Stimulated activated CD4-positive, alpha-beta T cell treated with anti-CD3 and anti-CD28 coated beads, Interleukin-12 subunit alpha, Interleukin-12 subunit beta, amount 100 ng/mL, for 4 hours (primary cell): ENCODE data around the gene SLC4A2.
"Not testable (repeated sequence)": the region's sequence is repeated elsewhere in the genome, so short reads cannot be mapped to it uniquely, and the experiment has no call there.

Experiments
- DNase-seq: peaks from one replicate; pipeline ENCODE4 v3.0.0-alpha.2; 2020

The SLC4A2 gene, protein sequence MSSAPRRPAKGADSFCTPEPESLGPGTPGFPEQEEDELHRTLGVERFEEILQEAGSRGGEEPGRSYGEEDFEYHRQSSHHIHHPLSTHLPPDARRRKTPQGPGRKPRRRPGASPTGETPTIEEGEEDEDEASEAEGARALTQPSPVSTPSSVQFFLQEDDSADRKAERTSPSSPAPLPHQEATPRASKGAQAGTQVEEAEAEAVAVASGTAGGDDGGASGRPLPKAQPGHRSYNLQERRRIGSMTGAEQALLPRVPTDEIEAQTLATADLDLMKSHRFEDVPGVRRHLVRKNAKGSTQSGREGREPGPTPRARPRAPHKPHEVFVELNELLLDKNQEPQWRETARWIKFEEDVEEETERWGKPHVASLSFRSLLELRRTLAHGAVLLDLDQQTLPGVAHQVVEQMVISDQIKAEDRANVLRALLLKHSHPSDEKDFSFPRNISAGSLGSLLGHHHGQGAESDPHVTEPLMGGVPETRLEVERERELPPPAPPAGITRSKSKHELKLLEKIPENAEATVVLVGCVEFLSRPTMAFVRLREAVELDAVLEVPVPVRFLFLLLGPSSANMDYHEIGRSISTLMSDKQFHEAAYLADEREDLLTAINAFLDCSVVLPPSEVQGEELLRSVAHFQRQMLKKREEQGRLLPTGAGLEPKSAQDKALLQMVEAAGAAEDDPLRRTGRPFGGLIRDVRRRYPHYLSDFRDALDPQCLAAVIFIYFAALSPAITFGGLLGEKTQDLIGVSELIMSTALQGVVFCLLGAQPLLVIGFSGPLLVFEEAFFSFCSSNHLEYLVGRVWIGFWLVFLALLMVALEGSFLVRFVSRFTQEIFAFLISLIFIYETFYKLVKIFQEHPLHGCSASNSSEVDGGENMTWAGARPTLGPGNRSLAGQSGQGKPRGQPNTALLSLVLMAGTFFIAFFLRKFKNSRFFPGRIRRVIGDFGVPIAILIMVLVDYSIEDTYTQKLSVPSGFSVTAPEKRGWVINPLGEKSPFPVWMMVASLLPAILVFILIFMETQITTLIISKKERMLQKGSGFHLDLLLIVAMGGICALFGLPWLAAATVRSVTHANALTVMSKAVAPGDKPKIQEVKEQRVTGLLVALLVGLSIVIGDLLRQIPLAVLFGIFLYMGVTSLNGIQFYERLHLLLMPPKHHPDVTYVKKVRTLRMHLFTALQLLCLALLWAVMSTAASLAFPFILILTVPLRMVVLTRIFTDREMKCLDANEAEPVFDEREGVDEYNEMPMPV

DNA sequence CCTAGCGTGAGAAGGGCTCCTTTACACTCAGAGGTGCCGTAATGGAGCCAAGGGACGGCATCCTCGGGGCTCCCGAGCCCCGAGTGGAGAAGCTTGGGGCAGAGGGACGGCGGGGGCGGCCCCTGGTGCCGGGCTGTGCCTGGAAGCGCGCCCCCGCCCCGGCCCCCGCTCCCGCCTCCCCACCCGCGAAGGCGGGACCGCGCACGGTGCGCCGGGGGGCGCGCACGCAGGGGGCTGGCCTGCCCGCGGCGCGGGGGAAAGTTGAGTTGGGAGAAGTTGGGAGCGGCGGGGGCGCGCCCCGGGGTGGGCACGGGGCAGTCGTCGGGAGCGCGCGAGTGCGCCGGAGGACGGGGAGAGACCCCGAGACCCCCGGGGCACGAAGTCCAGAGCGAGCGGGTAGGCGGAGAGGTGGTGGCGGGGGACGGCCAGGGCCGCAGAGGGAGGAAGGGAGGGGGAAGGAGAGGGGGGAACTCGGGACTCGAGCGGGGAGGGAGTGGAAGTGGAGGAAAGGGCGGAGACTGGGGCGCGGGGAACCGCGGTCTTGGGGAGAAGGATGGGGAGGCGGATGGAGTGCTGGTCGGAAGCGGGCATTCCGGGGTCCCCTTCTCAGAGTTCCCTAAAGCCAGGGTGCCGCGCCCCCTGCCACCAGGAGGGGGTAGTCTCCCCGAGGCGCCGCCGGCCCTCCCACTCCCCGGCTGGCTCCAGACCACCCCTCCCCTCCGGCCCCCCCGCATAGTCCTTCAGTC lies at the start of gene SLC4A2:
SLC4A2 (plus strand) TSS at position 223 of the 746 bp plus-strand sequence. CDS start 2,399 bp downstream, outside the sequence.
- DNase-seq = peak; percentile 70

DNA sequence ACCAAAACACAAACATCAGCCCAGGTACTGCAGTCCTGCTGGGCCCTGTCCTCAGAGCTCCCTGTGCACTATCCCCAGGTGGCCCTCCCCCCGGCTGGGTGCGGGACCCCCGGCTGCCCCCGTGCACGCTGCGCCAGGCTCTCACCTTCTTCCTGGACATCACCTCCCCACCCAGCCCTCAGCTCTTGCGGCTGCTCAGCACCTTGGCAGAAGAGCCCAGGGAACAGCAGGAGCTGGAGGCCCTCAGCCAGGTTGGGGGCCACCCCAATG lies 49.4 kb upstream of the SLC4A2 start:
- DNase-seq = no peak

DNA sequence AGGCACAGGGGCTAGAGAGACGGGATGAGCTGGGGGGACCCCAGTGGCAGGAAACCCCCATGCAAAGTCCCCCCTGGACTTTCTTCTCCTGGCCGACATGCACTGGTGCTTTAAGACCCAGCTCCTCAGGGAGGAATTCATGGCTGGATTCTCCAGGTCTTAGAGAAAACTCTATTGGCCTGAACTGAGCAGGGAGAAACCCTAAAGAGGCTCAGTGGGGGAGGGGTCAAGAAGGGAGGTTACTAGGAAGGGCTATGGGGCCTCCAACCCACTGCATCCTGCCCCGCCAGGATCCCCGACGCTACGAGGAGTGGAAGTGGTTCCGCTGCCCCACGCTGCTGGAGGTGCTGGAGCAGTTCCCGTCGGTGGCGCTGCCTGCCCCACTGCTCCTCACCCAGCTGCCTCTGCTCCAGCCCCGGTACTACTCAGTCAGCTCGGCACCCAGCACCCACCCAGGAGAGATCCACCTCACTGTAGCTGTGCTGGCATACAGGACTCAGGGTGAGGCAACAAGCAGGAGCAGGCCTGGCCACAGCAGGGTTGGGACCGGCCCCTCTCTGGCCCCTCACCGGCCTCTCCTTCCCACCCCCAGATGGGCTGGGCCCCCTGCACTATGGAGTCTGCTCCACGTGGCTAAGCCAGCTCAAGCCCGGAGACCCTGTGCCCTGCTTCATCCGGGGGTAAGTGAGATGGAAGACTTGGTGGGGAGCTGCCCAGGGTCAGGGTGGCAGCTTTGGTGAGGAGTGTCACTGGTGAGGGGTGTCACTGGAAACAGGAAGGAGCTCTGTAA lies 48.9 kb upstream of the SLC4A2 start:
- no peak for DNase-seq

DNA sequence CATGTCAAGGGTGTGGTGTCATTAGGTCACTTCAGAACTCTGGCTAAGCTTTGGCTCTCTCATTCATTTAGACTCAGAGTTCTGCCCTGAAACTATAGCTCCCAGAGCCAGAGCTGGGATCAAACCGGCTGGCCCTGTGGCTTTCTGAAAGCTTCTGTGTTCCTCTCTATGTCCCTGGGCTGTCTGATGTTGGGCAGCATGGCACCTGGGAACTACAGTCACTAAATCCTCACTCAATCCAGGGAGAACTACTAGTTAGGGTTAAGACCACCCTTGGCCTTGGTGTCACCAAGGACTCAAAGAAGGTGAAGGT lies 48.3 kb upstream of the SLC4A2 start:
- DNase-seq = no peak

DNA sequence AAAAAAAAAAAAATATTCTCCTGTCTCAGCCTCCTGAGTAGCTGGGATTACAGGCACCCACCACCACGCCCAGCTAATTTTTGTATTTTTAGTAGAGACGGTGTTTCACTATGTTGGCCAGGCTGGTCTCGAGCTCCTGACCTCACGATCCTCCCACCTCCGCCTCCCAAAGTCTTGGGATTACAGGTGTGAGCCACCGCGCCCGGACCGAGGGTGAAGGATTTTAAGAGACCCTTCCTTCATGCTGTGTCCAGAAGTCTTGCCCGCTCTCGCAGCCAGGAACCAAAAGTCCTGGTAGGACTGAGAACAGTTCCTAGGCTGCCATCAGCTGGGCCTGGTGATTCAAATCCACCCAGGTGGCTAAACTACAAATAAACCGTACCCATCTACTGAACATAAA lies 47.8 kb upstream of the SLC4A2 start:
- DNase-seq = not testable (repeated sequence)

DNA sequence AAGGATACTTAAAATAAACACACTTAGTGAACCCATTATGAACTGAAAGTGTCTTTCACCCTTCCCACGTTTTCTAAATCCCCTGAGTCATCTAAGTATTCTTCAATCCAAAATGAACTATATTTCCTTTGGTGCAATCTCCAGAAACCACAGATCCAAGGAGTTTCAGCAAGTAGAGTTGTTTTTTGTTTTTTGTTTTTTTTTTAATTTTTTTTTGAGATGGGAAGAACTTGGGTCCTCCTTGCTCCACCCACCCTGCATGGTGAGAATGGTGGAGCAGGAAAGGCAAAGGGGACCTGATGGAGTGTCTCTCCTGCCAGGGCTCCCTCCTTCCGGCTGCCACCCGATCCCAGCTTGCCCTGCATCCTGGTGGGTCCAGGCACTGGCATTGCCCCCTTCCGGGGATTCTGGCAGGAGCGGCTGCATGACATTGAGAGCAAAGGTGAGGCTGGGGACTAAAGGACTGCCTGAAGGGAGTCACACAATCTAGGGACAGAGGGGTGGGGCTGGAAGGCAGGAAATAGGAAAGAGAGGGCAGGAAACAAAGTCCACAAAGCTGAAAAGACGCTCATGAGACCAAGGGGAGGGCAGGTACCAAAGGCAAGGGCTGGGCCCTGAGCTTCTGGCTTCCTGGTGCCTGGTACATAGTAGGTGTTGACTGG lies 47.2 kb upstream of the SLC4A2 start:
- no peak for DNase-seq

DNA sequence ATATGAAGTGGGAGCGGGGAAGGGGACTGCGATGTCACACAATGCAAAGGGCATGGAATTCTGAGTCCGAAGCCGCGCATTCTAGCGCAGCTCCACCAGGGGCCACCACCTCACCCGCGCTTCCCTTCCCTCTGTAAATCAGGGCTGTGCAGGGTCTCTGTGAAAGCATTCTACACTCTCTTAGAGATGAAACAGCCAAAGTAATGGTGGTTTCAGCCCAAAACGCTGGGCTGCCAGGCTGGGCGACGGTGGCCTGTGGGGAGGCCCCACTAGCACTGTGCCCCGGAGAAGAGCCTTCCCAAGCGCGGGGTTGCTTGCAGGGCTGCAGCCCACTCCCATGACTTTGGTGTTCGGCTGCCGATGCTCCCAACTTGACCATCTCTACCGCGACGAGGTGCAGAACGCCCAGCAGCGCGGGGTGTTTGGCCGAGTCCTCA lies 46.5 kb upstream of the SLC4A2 start:
- DNase-seq = no peak

DNA sequence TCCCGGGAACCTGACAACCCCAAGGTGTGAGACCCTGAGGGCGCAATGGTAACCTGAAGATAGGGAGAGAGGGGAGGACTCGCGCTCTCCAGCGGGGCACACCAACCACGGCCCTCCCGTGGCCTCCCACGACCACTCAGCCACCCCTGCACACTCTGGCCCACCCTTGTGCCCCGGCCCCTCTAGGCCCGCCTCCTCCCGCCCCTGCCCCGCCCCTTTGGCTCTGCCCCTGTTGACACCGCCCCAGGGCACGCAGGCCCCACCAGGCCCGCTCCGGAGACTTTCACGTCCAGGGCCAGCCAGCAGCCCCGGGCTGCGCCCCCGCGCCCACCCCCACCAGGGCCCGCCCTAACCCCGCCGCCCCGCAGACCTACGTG lies 46.0 kb upstream of the SLC4A2 start:
- DNase-seq = no peak

DNA sequence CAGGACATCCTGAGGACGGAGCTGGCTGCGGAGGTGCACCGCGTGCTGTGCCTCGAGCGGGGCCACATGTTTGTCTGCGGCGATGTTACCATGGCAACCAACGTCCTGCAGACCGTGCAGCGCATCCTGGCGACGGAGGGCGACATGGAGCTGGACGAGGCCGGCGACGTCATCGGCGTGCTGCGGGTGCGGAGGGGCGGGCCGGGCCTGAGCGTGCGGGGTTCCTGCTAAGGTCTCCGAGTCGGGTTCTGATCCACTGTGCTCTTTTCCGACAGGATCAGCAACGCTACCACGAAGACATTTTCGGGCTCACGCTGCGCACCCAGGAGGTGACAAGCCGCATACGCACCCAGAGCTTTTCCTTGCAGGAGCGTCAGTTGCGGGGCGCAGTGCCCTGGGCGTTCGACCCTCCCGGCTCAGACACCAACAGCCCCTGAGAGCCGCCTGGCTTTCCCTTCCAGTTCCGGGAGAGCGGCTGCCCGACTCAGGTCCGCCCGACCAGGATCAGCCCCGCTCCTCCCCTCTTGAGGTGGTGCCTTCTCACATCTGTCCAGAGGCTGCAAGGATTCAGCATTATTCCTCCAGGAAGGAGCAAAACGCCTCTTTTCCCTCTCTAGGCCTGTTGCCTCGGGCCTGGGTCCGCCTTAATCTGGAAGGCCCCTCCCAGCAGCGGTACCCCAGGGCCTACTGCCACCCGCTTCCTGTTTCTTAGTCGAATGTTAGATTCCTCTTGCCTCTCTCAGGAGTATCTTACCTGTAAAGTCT lies 45.5 kb upstream of the SLC4A2 start:
- peak; percentile 70 for DNase-seq

DNA sequence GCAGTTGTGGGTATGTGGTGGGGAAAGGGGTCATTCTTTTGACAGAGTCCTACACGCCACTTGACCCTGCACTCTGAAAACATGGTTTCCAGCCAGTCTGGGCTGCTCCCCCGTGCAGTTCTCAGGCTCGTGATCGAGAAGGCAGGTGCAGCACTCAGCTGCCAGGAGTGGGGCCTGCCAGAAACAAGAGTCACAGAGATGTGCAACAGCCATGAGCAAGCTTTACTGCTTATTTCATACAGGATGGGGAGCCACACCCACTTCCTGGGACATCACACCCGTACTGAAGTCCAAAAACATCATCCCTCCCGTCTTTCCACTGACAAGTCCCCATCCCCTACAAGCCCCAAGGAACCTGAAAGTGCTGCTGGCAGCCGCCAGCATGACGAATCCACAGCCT lies 44.4 kb upstream of the SLC4A2 start:
- no peak for DNase-seq

DNA sequence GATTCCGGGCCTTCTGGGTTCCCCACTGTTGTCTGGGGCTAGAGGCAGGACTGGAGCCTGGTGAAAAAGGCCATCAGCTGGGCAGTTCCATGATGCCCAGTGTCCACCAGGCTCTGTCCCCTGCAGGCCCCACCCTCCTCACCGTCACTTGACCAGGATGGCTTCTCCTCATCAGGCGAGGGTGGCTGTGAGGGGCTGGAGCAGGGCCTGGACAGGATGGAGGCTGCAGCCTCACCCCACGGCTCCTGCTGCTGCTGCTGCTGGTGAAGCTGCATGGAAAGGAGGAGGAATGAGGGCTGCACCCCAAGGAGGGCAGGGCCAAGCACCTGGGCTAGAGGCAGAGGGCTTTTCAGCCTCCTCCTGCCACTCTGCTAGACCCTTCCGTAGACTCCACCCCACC lies 43.4 kb upstream of the SLC4A2 start:
- DNase-seq = no peak

DNA sequence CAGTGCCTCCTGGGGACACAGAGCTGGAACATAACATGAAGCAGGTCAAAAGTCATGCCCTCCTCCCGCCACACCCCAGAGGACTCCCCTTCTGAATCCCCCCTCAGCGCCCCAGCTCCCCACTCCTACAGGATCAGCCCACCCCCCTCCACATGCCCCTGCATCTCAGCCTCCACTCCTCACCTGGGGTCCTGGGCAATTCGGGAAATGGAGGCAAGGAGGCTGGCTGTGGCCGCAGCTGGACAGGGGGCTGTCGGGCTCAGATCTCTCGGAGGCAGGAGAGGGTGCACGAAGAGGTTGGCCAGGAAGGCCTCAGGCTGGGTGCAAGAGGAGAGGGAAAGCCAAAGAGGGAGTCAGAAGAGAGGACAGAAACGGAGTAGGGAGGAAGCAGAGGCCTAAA lies 42.9 kb upstream of the SLC4A2 start:
- DNase-seq = no peak

DNA sequence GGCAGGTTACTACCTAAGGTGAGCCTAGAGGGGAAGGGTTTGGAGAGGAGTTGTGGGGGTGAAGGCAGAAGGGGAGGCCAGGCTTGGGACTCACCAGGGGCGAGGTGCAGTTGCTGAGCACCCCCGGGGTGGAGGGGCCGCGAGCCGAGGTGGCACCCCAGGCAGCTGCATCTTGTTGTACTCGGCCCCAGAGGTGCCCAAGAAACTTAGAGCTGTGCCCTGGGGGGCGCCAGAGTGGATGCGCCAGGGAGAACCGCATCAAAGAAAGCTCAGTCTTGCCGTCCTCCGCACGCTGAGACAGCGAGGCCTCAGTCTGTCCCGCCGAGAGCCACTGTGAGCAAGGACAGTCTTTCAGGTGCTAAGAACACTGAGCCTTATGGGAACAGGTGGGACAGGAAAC lies 42.4 kb upstream of the SLC4A2 start:
- DNase-seq = no peak

DNA sequence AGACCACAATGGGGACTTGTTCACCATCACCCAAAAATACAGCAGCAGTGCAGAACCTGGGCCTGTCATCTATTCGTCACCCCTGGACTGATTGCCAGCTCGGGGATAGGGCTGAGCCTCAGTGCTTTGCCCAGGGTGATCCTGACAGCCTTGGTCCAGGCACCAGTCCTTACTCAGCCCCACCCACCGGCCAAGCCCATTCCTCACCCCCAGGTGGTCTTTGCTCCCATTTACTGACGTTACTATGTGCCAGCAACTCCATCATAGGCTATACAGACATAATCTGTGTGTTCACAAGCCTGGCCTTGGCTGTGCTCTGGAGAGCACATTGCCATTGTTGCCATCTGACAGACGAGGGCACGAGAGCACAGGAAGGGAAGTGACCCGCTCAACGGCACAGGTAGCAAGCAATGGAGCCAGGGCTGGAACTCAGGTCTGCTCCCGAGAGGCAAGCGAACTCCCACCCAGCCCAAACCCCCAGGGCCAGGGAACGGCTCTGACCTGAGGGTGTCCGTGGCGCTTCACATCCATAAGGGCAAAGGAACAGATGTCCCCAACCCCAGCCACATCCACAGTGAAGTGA lies 41.9 kb upstream of the SLC4A2 start:
- no peak for DNase-seq

DNA sequence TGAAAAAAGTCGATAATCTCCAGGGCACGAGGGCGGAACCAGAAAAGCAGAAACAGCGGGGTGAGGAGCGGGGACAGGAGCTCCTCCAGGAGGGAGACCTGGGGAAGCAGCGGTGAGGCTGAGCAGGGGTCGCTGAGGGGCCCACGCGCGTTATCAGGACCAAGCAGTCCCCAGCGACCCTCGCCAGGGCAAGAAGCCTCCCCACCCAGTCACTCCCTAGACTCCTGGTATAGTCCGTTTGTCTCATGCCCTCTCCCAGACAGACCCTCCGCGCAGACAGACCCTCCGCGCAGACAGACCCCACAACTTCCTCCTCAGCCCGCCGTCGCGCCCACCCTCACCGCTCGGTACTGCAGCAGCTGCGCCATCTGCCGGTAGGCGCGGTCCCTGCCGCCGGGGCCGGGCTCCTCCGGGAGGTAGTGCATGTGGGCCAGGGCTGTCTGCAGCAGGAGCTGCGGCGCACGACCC lies 41.4 kb upstream of the SLC4A2 start:
- peak; percentile 87 for DNase-seq

DNA sequence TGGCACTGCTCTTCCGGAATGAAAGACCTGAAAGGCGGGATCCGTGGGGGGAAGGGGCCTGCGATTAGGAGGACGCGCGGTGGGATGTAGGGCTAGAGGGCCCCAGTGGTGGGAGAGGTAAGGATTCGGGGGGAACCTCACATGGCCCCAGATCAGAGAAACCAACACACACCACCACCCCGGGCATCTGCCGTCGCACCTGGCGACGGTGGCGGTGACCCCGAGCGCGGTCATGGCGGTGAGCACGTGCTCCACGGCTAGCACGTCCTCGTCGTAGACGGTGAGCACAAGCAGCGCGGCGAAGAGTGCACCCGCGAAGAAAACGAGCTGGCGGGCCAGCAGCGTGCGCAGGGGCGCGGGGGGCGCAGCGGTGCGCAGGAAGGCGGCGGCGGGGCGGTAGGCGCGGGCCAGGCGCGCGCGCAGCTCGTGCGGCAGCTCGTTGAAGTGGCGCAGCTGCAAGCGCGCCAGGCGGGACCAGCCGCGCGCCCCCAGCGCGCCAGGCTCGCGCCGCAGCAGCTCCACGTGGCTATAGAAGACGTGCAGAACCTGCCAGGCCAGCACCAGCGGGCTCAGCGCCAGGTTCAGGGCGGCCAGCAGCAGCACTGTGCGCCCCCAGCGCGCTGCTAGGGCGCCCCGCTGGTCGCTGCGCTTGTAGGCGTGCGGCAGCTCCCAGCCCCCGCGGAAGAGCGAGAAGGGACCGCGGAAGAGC lies 40.8 kb upstream of the SLC4A2 start:
- DNase-seq = peak; percentile 44

DNA sequence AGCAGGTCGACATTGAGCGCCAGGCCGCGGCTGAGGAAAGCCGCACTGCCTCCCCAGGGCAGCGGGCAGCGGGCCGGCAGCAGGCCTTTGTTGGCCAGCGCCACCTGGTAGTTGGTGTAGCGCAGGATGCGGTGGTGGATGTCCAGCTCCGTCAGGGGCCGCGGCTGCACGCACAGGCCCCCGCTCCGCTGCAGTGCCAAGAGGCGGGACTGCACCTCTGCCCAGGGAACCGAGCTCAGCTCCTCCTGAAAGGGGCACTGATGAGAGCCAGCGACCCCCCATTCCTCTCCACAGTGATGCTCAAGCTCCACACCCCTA lies 40.3 kb upstream of the SLC4A2 start:
- DNase-seq = no peak

DNA sequence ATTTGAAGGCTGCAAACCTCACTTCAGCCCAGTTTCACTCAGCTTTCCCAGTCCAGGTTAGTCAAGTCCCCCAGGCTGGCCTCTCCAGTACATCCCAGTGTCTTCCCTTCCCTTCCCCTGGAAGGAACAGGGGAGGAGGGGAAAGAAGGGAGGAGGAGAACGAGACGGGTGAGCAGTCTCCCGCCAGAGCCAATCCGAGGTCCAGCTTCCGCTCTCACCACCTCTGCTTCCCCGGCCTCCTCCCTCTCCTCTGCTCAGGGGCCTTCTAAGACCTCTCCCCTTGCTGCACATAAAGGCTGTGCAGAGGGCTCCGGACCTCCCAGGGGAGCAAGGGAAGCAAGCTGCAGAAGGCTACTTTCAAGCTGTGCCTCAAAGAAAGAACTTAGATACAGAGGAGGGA lies 39.2 kb upstream of the SLC4A2 start:
- DNase-seq = no peak

DNA sequence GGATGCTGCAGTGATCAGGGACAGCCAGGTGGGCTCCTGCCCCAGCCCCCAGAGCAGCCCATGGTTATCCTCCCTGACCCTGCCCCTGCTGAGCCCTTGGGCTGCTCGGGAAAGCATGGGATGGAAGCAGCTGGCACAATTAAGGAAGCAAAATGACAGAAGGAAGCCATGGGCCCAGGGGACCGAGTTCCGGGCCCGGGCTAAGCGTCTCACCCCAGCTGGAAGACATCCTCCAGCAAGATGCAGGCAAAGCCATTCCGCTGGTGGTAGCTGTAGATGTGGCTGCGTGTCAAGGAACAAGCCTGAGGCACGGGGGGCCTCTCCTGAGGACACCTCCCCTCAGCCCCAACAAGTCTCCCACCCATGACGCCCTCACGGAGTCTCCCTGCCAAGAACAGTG lies 36.2 kb upstream of the SLC4A2 start:
- no peak for DNase-seq
